CD4-positive, alpha-beta T cell (primary cell): Measurements from ENCODE around the gene TBCA. TPM values are rescaled to one million over a fixed set of nuclear protein-coding genes. Genes with fewer than 3 reads are reported as not detected.
A peak's percentile ranks its signal among the peaks of the same experiment; 100 is the strongest.

Source experiments
- ATAC-seq: fragments of 200-7000 bp; cut with Tn5 transposase; one replicate; pipeline ENCODE4 v1.10.0; 2022; ENCODE audit warnings: mild to moderate bottlenecking; ENCODE audit not compliant: poor library complexity
- CTCF ChIA-PET: fragments of 350-600 bp; sonication (Branson Sonifier 250); formaldehyde crosslinking; loops from one replicate; lab custom pipeline; 2021; ENCODE audit warnings: antibody characterized with exemption, inconsistent platforms; lab: Charles Lee
- POLR2A ChIA-PET: fragments of 350-600 bp; sonication (Branson Sonifier 250); formaldehyde crosslinking; loops from one replicate; lab custom pipeline; 2021; ENCODE audit warnings: antibody characterized with exemption, inconsistent platforms; lab: Charles Lee
- DNase-seq, 14 experiments: peaks; one replicate each; pipeline ENCODE4 v3.0.0-alpha.2; 2013 to 2020; ENCODE audit warnings: mixed read lengths in 2 of 14
- H3K27ac ChIP-seq, 2 donors: one replicate each; pipeline versions ENCODE4 v1.5.1 to v1.7.0; 2013; ENCODE audit warnings: low read length in 2 of 2, low read depth in 1 of 2, mild to moderate bottlenecking in 1 of 2
- H3K27me3 ChIP-seq, 2 experiments: 1 replicate in 1 of 2; 2 replicates in 1 of 2; pipeline versions ENCODE4 v1.6.1 to v1.7.0; 2013; ENCODE audit warnings: low read length in 2 of 2, control low read depth in 1 of 2, mild to moderate bottlenecking in 1 of 2, moderate library complexity in 1 of 2; ENCODE audit not compliant: insufficient read depth in 2 of 2, control insufficient read depth in 1 of 2
- H3K36me3 ChIP-seq: one replicate; pipeline ENCODE4 v1.6.1; 2013; ENCODE audit warnings: low read length, control low read depth; ENCODE audit not compliant: insufficient read depth
- H3K4me1 ChIP-seq: one replicate; pipeline ENCODE4 v1.6.1; 2013; ENCODE audit warnings: low read length, control low read depth; ENCODE audit not compliant: insufficient read depth
- H3K4me3 ChIP-seq: one replicate; pipeline ENCODE4 v1.5.1; 2013; ENCODE audit warnings: mild to moderate bottlenecking, low read length, moderate library complexity
- H3K9me3 ChIP-seq, 2 experiments: 1 replicate in 1 of 2; 2 replicates in 1 of 2; pipeline versions ENCODE4 v1.6.1 to v1.7.0; 2013; ENCODE audit warnings: low read length in 2 of 2, mild to moderate bottlenecking in 2 of 2, control low read depth in 1 of 2, moderate library complexity in 1 of 2; ENCODE audit not compliant: control insufficient read depth in 1 of 2, insufficient read depth in 1 of 2
- H3K27ac Mint-ChIP-seq: one replicate; pipeline ENCODE4 v1.8.0; 2020; ENCODE audit warnings: mixed read lengths
- H3K27me3 Mint-ChIP-seq: one replicate; pipeline ENCODE4 v1.8.0; 2021; ENCODE audit warnings: mixed read lengths
- H3K36me3 Mint-ChIP-seq: one replicate; pipeline ENCODE4 v1.8.0; 2021; ENCODE audit warnings: low read depth, mixed read lengths
- H3K4me1 Mint-ChIP-seq: one replicate; pipeline ENCODE4 v1.8.0; 2021; ENCODE audit warnings: low read depth, mixed read lengths
- H3K4me3 Mint-ChIP-seq: one replicate; pipeline ENCODE4 v1.8.0; 2020; ENCODE audit warnings: mild to moderate bottlenecking, mixed read lengths
- H3K9me3 Mint-ChIP-seq: one replicate; pipeline ENCODE4 v1.8.0; 2020; ENCODE audit warnings: mixed read lengths
- CTCF ChIP-seq: fragments of 200-600 bp; IDR thresholded peaks from one replicate; pipeline ENCODE4 v1.8.0; 2022; ENCODE audit warnings: antibody characterized with exemption, mild to moderate bottlenecking
- intact Hi-C, 2 experiments: fragments of 100-400 bp; cut with DNase I in 1 of 2; cut with micrococcal nuclease in 1 of 2; formaldehyde crosslinking; loops; one replicate each; pipeline versions ENCODE4 v1.15.1 to v1.9.0; 2023 to 2025; cut with DNase I, micrococcal nuclease
- total RNA-seq, 174 experiments: library from RNA in 2 of 174; stranded (reverse) in 2 of 174; gene quantifications; one replicate each; pipeline ENCODE4 v1.2.3 and lab custom pipeline; 2021 to 2026

Gene TBCA
- total RNA-seq, 2 experiments from 2014 or later, result 72.0 to 72.9 TPM

- no peaks in the 10 kb centered on the region for H3K36me3 Mint-ChIP-seq
- no peaks in the 10 kb centered on the region for H3K36me3 ChIP-seq
- H3K27me3 Mint-ChIP-seq, result peaks cover 6% of the 10 kb centered on the region
- intact Hi-C loops, result no loop called here
- H3K4me3 Mint-ChIP-seq, result no peak overlapping the region
- CTCF ChIA-PET, result no interaction called here
- H3K4me3 ChIP-seq, result no peak overlapping the region
- no peaks in the 10 kb centered on the region for H3K4me1 ChIP-seq
- H3K27ac Mint-ChIP-seq, result no peak overlapping the region
- no peaks in the 10 kb centered on the region for H3K4me1 Mint-ChIP-seq
- peaks cover 6% of the 10 kb centered on the region for H3K9me3 Mint-ChIP-seq
- H3K27ac ChIP-seq, result no peak overlapping the region
- POLR2A ChIA-PET, result no interaction called here
- peaks cover 7 to 13% of the 10 kb centered on the region in 2 experiments for H3K9me3 ChIP-seq
- no peak for TF ChIP-seq CTCF
- no peak for DNase-seq
- no peak for ATAC-seq
- H3K27me3 ChIP-seq, result peaks cover 0 to 2% of the 10 kb centered on the region in 2 experiments
Observed at GRCh38 chr5:77812926-77813589, 36.9 kb upstream of the TBCA start.

- no peak overlapping the region for H3K27ac Mint-ChIP-seq
- H3K4me1 ChIP-seq, result peaks cover 4% of the 10 kb centered on the region
- intact Hi-C loops, result no loop called here
- peaks cover 12 to 18% of the 10 kb centered on the region in 2 experiments for H3K9me3 ChIP-seq
- ATAC-seq (no peak), DNase-seq (peak in 2 of 14 experiments; percentile 5 to 26)
- no peaks in the 10 kb centered on the region for H3K27me3 Mint-ChIP-seq
- no peak for TF ChIP-seq CTCF
- ChIA-PET POLR2A (no interaction called here), CTCF (no interaction called here)
- peak overlapping the region; percentile 9 for H3K4me3 ChIP-seq
- no peaks in the 10 kb centered on the region for H3K27me3 ChIP-seq
- no peak overlapping the region for H3K27ac ChIP-seq
- H3K9me3 Mint-ChIP-seq, result peaks cover 11% of the 10 kb centered on the region
- H3K36me3 Mint-ChIP-seq, result no peaks in the 10 kb centered on the region
- H3K4me3 Mint-ChIP-seq, result peak overlapping the region; percentile 67
- H3K4me1 Mint-ChIP-seq, result peaks cover 9% of the 10 kb centered on the region
- H3K36me3 ChIP-seq, result no peaks in the 10 kb centered on the region
Observed at GRCh38 chr5:77806213-77806843, 30.2 kb upstream of the TBCA start.

DNA sequence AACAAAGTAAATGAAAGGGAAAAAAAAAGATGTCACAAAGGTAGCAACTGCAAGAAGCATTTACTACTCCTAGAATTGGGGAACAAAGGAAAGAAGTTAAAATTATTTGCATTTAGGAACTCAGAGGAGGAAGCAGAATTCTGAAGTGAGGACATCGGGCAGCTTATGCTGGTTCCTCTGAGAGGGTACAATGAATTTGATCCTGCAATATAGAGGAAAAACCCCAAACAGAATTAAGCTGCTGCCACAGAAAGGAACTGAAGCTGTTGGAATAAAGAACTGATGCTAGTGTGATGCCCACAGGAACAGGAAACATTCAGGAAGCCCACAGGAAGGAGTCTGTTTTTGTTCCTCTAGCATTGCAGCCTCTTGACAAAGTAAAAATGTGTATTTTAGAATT, 22.3 kb upstream of the TBCA start:
- no peak for ATAC-seq
- no peak for TF ChIP-seq CTCF
- H3K36me3 ChIP-seq, result no peaks in the 10 kb centered on the region
- peaks cover 26% of the 10 kb centered on the region for H3K9me3 Mint-ChIP-seq
- peaks cover 0 to 19% of the 10 kb centered on the region in 2 experiments for H3K27me3 ChIP-seq
- no peak for DNase-seq
- no peak overlapping the region for H3K27ac ChIP-seq
- peaks cover 54% of the 10 kb centered on the region for H3K27me3 Mint-ChIP-seq
- no peaks in the 10 kb centered on the region for H3K36me3 Mint-ChIP-seq
- ChIA-PET CTCF (no interaction called here), POLR2A (no interaction called here)
- no peak overlapping the region for H3K4me3 Mint-ChIP-seq
- no peaks in the 10 kb centered on the region for H3K4me1 ChIP-seq
- H3K9me3 ChIP-seq, result peaks cover 6 to 13% of the 10 kb centered on the region in 2 experiments
- intact Hi-C loops, result no loop called here
- no peak overlapping the region for H3K4me3 ChIP-seq
- H3K4me1 Mint-ChIP-seq, result no peaks in the 10 kb centered on the region
- H3K27ac Mint-ChIP-seq, result no peak overlapping the region
